HFF-Myc (cell line): Measurements from ENCODE around the gene FEZ2.

Experiments used
- DNase-seq: peaks from one replicate; pipeline ENCODE4 v3.0.0-alpha.2; 2011; ENCODE audit warnings: low read depth; ENCODE audit errors: extremely low read depth
- H3K4me3 ChIP-seq: replicated peaks from 2 replicates; pipeline ENCODE4 v1.5.1; 2011; ENCODE audit warnings: low read depth, mild to moderate bottlenecking, control low read depth, low read length
- TF ChIP-seq, protein P1 (sequence below): IDR thresholded peaks from 2 replicates; pipeline ENCODE4 v1.5.1; 2012; ENCODE audit warnings: mild to moderate bottlenecking, low read depth, low read length, control low read depth; ENCODE audit errors: missing control alignments

The FEZ2 gene

DNA sequence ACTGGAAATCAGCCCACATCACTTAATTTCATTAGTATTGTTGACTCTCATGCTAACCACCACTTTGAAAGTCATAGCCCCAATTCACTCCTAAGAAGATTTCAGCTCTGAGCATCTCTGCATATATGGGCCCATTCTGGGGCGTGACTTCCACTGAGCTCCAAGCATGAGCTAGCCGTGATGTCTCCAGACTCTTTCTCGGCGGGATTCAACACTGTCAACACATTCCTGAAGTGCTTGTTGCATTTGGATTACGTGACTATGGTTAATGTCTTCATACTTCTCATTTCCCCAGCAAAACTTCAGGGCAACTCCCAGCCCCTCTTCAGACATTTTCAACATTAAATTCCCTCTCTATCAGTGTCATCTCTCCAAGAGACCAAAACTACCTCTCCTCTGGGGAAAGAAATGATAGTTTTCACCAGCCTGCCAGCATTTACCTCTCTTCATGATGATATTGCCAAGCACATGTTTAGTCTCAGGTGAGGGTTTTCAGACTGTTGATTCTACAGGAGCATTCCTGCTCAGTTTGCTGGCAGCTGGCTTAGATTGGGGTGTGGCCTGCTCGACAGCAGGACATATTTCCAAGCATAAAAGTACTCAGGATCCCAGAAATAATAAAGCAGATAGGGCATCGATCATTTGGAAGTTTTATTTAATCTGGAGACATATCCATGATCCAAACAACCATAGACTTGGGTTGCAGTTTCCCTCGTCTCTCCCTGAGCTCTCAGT, 81.7 kb downstream of the FEZ2 start:
- no peak overlapping the region for H3K4me3 ChIP-seq
- TF ChIP-seq, protein P1, sequence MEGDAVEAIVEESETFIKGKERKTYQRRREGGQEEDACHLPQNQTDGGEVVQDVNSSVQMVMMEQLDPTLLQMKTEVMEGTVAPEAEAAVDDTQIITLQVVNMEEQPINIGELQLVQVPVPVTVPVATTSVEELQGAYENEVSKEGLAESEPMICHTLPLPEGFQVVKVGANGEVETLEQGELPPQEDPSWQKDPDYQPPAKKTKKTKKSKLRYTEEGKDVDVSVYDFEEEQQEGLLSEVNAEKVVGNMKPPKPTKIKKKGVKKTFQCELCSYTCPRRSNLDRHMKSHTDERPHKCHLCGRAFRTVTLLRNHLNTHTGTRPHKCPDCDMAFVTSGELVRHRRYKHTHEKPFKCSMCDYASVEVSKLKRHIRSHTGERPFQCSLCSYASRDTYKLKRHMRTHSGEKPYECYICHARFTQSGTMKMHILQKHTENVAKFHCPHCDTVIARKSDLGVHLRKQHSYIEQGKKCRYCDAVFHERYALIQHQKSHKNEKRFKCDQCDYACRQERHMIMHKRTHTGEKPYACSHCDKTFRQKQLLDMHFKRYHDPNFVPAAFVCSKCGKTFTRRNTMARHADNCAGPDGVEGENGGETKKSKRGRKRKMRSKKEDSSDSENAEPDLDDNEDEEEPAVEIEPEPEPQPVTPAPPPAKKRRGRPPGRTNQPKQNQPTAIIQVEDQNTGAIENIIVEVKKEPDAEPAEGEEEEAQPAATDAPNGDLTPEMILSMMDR: no peak
- DNase-seq: no peak

DNA sequence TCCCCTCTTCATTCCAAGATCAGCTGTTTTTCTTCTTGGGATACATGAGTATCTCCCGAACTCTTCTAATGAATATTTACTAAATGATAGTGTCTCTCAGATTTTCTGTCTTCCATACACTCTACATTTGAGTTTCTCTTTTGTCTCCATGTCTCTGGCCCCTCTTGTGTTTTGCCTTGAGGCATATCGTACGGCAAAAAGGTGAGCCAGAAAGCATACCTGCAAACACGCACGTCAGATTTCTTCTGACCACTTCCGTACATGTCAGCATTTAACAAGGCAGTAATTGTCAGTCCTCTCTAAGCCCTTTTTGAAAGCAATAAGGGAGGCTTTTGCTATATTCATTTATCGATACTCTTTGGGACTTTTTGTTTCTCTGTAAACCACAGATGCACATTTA, 82.4 kb downstream of the FEZ2 start:
- no peak for DNase-seq
- no peak overlapping the region for H3K4me3 ChIP-seq
- TF ChIP-seq, protein P1: no peak

DNA sequence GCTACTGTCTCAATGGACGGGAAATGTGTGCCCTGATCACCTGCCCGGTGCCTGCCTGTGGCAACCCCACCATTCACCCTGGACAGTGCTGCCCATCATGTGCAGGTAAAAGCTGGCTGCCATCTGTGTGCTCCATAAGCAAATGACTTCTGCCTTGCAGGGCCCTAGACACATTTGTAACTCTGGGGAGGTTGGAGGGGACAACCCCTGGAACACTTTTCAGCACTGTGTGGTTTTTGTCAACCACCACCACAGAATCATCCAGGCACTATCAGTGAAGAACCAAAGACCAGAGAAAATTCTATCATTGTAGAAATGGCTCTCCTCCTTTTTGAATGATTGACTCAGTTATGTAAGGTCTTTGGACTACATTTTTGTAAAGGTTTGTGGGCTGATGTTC, 84.3 kb downstream of the FEZ2 start:
- H3K4me3 ChIP-seq: no peak overlapping the region
- TF ChIP-seq, protein P1: no peak
- DNase-seq: no peak

DNA sequence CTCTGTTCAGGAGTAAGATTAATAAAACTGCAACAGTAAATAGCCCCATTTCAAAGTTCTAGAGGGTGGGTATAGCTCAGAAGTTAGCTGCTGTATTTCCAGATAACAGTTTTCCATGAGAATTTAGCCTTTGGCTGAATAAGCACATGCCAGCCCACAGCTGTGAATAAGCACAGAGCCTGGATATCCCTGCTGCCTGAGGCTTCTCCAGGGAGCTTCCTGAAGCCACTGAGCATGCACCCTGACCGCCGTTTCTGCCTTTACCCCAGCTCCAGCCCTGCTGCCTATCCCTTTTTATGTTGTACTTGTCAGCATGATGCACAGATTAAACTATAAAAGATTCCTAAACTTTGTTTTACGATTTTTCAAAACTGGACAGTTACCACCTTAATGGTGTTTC, 85.3 kb downstream of the FEZ2 start:
- H3K4me3 ChIP-seq: no peak overlapping the region
- TF ChIP-seq, protein P1: no peak
- DNase-seq: no peak

DNA sequence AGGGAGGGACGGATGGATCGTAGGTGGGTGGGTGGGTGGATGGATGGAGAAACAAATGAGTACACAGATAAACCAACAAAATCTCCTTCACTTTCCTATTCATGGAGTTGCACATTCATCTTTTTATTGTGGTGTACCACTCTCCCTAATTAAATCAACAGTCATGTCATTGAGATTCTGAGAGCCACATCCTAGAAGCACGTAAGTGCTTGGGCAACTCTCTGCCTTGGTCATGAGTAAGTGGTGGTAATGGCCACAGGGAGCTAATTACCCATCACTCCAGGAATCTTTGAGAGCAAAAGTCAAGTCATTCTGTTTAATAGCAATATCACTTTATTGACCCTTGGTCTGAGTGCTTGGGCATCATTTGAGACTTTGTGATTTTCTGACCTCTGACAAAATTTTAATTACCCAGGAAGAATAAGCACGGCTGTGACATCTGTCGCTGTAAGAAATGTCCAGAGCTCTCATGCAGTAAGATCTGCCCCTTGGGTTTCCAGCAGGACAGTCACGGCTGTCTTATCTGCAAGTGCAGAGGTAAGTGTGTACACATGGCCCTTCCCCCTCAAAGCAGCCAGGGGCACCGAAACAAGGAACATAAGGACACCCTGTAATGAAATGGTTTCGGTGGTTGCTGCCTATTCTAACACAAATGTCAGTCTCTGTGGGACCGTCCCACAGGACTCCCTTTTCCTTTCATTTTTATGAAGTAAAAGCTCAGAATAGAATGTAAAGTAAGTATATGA, 85.9 kb downstream of the FEZ2 start:
- TF ChIP-seq, protein P1: no peak
- DNase-seq: no peak
- no peak overlapping the region for H3K4me3 ChIP-seq

DNA sequence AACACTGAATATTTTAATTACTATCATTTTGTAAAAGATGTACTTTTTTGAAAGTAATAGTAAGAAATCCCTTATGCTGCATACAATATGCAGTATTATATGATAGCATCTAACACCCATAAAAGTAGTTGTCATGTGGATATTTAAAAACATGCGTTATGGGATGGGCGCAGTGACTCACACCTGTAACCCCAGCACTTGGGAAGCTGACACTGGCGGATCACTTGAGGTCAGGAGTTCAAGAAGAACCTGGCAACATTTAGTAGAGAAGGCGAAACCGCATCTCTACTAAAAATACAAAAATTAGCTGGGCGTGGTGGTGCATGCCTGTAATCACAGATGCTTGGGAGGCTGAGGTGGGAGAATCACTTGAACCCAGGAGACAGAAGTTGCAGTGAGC, 88.9 kb downstream of the FEZ2 start:
- no peak overlapping the region for H3K4me3 ChIP-seq
- DNase-seq: no peak
- TF ChIP-seq, protein P1: no peak

DNA sequence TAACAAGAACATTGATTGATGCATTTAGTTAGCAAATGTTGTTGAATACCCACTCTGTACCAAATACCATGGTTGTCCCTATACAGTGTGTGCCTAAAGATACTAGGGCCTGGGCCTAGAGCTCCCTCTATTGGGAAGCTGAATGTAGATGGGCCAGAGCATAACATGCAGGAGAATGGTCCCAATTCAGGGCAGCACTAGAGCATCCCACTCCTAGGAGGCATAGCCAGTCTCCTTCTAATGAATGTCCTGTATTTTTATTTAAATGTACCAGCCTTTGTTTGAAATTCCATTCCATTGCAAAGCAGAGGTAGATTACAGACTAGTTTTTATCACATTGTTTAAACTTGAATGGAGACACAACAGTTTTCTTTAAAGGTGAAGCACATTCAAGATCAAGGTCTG, 90.6 kb downstream of the FEZ2 start:
- no peak overlapping the region for H3K4me3 ChIP-seq
- TF ChIP-seq, protein P1: peak; percentile 90
- DNase-seq: peak; percentile 46
